Mesenchymal stem cell (in vitro differentiated cells and primary cell): ENCODE results near the gene UBAC2.
A peak's percentile ranks its signal among the peaks of the same experiment; 100 is the strongest.

Experiments used
- DNase-seq: peaks from one replicate; pipeline ENCODE4 v3.0.0-alpha.2; 2013
- H2AFZ ChIP-seq: one replicate; pipeline ENCODE4 v1.6.1; 2013; ENCODE audit warnings: low read depth, mild to moderate bottlenecking, control low read depth, inconsistent platforms, low read length, moderate library complexity
- H2AK5ac ChIP-seq: 2 replicates; pipeline ENCODE4 v1.6.1; 2013; ENCODE audit warnings: low read length, moderate library complexity, mild to moderate bottlenecking, inconsistent platforms; ENCODE audit not compliant: severe bottlenecking
- H2BK120ac ChIP-seq: one replicate; pipeline ENCODE4 v1.6.1; 2013; ENCODE audit warnings: low read depth, mild to moderate bottlenecking, inconsistent platforms, low read length, moderate library complexity
- H2BK12ac ChIP-seq, 2 experiments: one replicate each; pipeline ENCODE4 v1.6.1; 2013; ENCODE audit warnings: inconsistent platforms in 2 of 2, low read length in 2 of 2, mild to moderate bottlenecking in 2 of 2, moderate library complexity in 2 of 2, control low read depth in 1 of 2
- H2BK15ac ChIP-seq: one replicate; pipeline ENCODE4 v1.6.1; 2013; ENCODE audit warnings: mild to moderate bottlenecking, low read depth, inconsistent platforms; ENCODE audit not compliant: poor library complexity, severe bottlenecking
- H2BK5ac ChIP-seq: 2 replicates; pipeline ENCODE4 v1.6.1; 2013; ENCODE audit warnings: low read depth, mild to moderate bottlenecking, low read length, control low read depth, inconsistent platforms; ENCODE audit not compliant: poor library complexity, severe bottlenecking
- H3K14ac ChIP-seq, 2 experiments: one replicate each; pipeline ENCODE4 v1.6.1; 2013; ENCODE audit warnings: inconsistent platforms in 2 of 2, low read length in 2 of 2, control low read depth in 1 of 2, mild to moderate bottlenecking in 1 of 2, moderate library complexity in 1 of 2
- H3K18ac ChIP-seq, 2 experiments: one replicate each; pipeline ENCODE4 v1.6.1; 2013; ENCODE audit warnings: inconsistent platforms in 2 of 2, low read length in 2 of 2, control low read depth in 1 of 2, low read depth in 1 of 2, mild to moderate bottlenecking in 1 of 2
- H3K23ac ChIP-seq, 2 experiments: one replicate each; pipeline ENCODE4 v1.6.1; 2013; ENCODE audit warnings: inconsistent platforms in 2 of 2, low read length in 2 of 2, mild to moderate bottlenecking in 2 of 2, moderate library complexity in 2 of 2, control low read depth in 1 of 2
- H3K27ac ChIP-seq: 2 replicates; pipeline ENCODE4 v1.5.1; 2013; ENCODE audit warnings: mild to moderate bottlenecking, moderate library complexity, low read length, control low read depth, inconsistent platforms; ENCODE audit not compliant: poor library complexity, severe bottlenecking
- H3K27me3 ChIP-seq, 2 experiments: 2 replicates each; pipeline versions ENCODE4 v1.6.1 to v1.7.0; 2013; ENCODE audit warnings: low read length in 2 of 2, mild to moderate bottlenecking in 2 of 2, moderate library complexity in 2 of 2, control low read depth in 1 of 2, inconsistent platforms in 1 of 2; ENCODE audit not compliant: control insufficient read depth in 1 of 2, insufficient read depth in 1 of 2
- H3K36me3 ChIP-seq, 2 experiments: 2 replicates each; pipeline versions ENCODE4 v1.6.1 to v1.7.0; 2013; ENCODE audit warnings: low read length in 2 of 2, control low read depth in 1 of 2, inconsistent platforms in 1 of 2, low read depth in 1 of 2, mild to moderate bottlenecking in 1 of 2; ENCODE audit not compliant: insufficient read depth in 2 of 2, control insufficient read depth in 1 of 2
- H3K4ac ChIP-seq, 2 experiments: one replicate each; pipeline ENCODE4 v1.6.1; 2013; ENCODE audit warnings: inconsistent platforms in 2 of 2, low read length in 2 of 2, mild to moderate bottlenecking in 2 of 2, moderate library complexity in 2 of 2, control low read depth in 1 of 2, low read depth in 1 of 2
- H3K4me1 ChIP-seq: 2 replicates; pipeline ENCODE4 v1.6.1; 2013; ENCODE audit warnings: low read depth, low read length, control low read depth; ENCODE audit not compliant: control insufficient read depth, insufficient read depth
- H3K4me2 ChIP-seq: 2 replicates; pipeline ENCODE4 v1.6.1; 2013; ENCODE audit warnings: low read length, mild to moderate bottlenecking, inconsistent platforms; ENCODE audit not compliant: poor library complexity, severe bottlenecking
- H3K4me3 ChIP-seq, 2 experiments: 2 replicates each; pipeline versions ENCODE4 v1.5.1 to v1.7.0; 2013; ENCODE audit warnings: low read length in 2 of 2, mild to moderate bottlenecking in 2 of 2, control low read depth in 1 of 2, low read depth in 1 of 2; ENCODE audit not compliant: insufficient read depth in 1 of 2
- H3K79me1 ChIP-seq: replicated peaks from 2 replicates; pipeline ENCODE4 v1.6.1; 2013; ENCODE audit warnings: mild to moderate bottlenecking, control low read depth, low read length, inconsistent platforms; ENCODE audit not compliant: poor library complexity, severe bottlenecking
- H3K9ac ChIP-seq: 2 replicates; pipeline ENCODE4 v1.7.0; 2013; ENCODE audit warnings: mild to moderate bottlenecking, low read length, moderate library complexity
- H3K9me3 ChIP-seq: 2 replicates; pipeline ENCODE4 v1.7.0; 2013; ENCODE audit warnings: mild to moderate bottlenecking, low read length; ENCODE audit not compliant: control insufficient read depth
- H4K8ac ChIP-seq: one replicate; pipeline ENCODE4 v1.6.1; 2013; ENCODE audit warnings: inconsistent platforms, mild to moderate bottlenecking, low read length, moderate library complexity
- H4K91ac ChIP-seq: one replicate; pipeline ENCODE4 v1.6.1; 2013; ENCODE audit warnings: mild to moderate bottlenecking, low read length, inconsistent platforms
- WGBS: methylation state at CpG from one replicate; pipeline ENCODE4 v1.1.7; 2013; ENCODE audit warnings: mixed read lengths; 5-methylcytosine and 5-hydroxymethylcytosine counted together

The UBAC2 gene

GRCh38 chr13:99302637-99303505 lies 102.2 kb downstream of the UBAC2 start:
- Histone ChIP-seq H2BK12ac (no peak overlapping the region), H3K27me3 (no peaks in the 10 kb centered on the region), H3K4ac (no peak overlapping the region), H3K79me1 (peaks cover 17% of the 10 kb centered on the region), H3K4me2 (no peak overlapping the region), H4K8ac (no peak overlapping the region), H3K4me1 (peaks cover 6% of the 10 kb centered on the region), H3K18ac (no peak overlapping the region), H4K91ac (no peak overlapping the region), H3K9ac (no peak overlapping the region), H2BK120ac (no peak overlapping the region), H3K23ac (no peak overlapping the region), H3K14ac (no peak overlapping the region), H2AK5ac (no peak overlapping the region), H2BK5ac (no peak overlapping the region), H2AFZ (no peak overlapping the region), H3K36me3 (peaks cover 0 to 5% of the 10 kb centered on the region in 2 experiments), H3K9me3 (no peaks in the 10 kb centered on the region), H3K27ac (no peak overlapping the region), H3K4me3 (no peak overlapping the region), H2BK15ac (no peak overlapping the region)
- 98% methylated on average over 8 of the region's 8 CpGs for WGBS
- DNase-seq, result no peak

DNA sequence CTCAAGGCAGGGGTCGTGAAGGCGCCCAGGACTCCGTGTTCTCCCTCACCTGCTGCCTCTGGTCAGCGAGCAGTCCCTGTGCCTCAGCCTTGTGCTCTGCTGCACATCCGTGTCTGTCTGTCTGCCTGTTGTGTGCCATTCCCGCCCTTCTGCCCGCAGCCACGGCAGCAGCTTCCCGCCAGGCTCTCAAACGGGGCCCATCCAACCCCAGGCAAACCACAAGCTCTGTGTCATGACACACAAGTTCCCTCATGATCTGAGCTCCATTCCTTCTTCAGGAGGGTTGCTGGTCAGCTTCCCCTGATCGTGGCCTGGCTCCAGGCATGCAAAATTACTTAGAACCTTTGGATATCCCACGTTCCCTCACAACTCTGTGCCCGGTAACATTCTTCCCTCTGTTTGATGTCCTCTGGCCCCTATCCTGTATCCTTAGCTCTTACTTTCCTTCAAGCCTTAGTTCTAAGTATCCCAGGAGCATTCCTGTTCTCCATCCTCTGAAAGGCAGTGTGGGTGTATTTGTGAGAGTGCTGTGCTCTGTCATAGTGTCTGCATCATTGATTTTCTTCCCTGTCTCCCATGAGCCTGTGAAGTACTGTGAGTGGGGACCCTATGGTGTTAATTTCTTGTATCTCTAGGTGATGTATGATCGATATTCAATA lies 103.3 kb downstream of the UBAC2 start:
- Histone ChIP-seq H3K4me3 (no peak overlapping the region), H3K9ac (no peak overlapping the region), H3K27me3 (no peaks in the 10 kb centered on the region), H2AK5ac (no peak overlapping the region), H3K23ac (peak overlapping the region in 1 of 2 experiments; percentile 16), H3K79me1 (peaks cover 17% of the 10 kb centered on the region), H3K9me3 (no peaks in the 10 kb centered on the region), H3K14ac (peak overlapping the region in 1 of 2 experiments; percentile 30), H3K36me3 (peaks cover 0 to 5% of the 10 kb centered on the region in 2 experiments), H2BK120ac (no peak overlapping the region), H3K27ac (no peak overlapping the region), H4K91ac (peak overlapping the region; percentile 5), H2AFZ (no peak overlapping the region), H3K18ac (peak overlapping the region in 1 of 2 experiments; percentile 31), H3K4me2 (no peak overlapping the region), H4K8ac (no peak overlapping the region), H2BK12ac (no peak overlapping the region), H2BK5ac (no peak overlapping the region), H3K4ac (no peak overlapping the region), H2BK15ac (no peak overlapping the region), H3K4me1 (peaks cover 8% of the 10 kb centered on the region)
- DNase-seq, result no peak
- 92% methylated on average over 13 of the region's 14 CpGs for WGBS

DNA sequence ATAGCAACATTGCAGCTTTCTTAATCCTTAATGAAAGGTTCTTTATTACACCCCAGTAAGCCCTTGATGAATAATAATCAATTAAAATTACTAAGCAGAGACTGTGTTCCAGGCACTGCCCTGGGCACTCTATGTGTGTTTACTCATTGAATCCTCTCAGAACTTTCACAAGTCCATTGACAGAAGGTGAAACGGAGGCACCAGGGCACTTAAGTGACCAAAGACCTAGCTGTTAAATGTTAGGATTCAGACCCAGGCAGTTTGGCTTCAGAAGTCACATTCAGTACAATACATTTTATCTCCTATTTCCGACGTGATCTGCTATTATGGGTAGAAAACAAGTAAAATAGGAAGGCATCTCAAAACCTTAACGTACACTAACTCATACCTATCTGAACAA lies 103.9 kb downstream of the UBAC2 start:
- H2BK12ac ChIP-seq, result no peak overlapping the region
- H3K36me3 ChIP-seq, result peaks cover 0 to 5% of the 10 kb centered on the region in 2 experiments
- no peak overlapping the region for H2BK120ac ChIP-seq
- no peaks in the 10 kb centered on the region for H3K27me3 ChIP-seq
- H3K18ac ChIP-seq, result no peak overlapping the region
- H2AK5ac ChIP-seq, result no peak overlapping the region
- WGBS, result 100% methylated on average over 1 of the region's 4 CpGs
- H4K8ac ChIP-seq, result no peak overlapping the region
- no peaks in the 10 kb centered on the region for H3K9me3 ChIP-seq
- peaks cover 19% of the 10 kb centered on the region for H3K79me1 ChIP-seq
- no peak overlapping the region for H3K14ac ChIP-seq
- DNase-seq, result no peak
- no peak overlapping the region for H2AFZ ChIP-seq
- peaks cover 9% of the 10 kb centered on the region for H3K4me1 ChIP-seq
- no peak overlapping the region for H2BK5ac ChIP-seq
- H3K23ac ChIP-seq, result no peak overlapping the region
- no peak overlapping the region for H3K4ac ChIP-seq
- H2BK15ac ChIP-seq, result no peak overlapping the region
- no peak overlapping the region for H3K4me2 ChIP-seq
- H4K91ac ChIP-seq, result no peak overlapping the region
- H3K27ac ChIP-seq, result no peak overlapping the region
- H3K4me3 ChIP-seq, result no peak overlapping the region
- no peak overlapping the region for H3K9ac ChIP-seq

GRCh38 chr13:99305158-99305557 lies 104.5 kb downstream of the UBAC2 start:
- H2AFZ ChIP-seq, result no peak overlapping the region
- H3K9ac ChIP-seq, result no peak overlapping the region
- no peak overlapping the region for H2AK5ac ChIP-seq

More at GRCh38 chr13:99305158-99305557, 104.5 kb downstream of the UBAC2 start:
- H3K27ac ChIP-seq, result no peak overlapping the region
- H3K79me1 ChIP-seq, result peaks cover 19% of the 10 kb centered on the region
- H3K14ac ChIP-seq, result no peak overlapping the region
- H3K4me2 ChIP-seq, result no peak overlapping the region
- no peak overlapping the region for H3K4me3 ChIP-seq
- no peak overlapping the region for H2BK5ac ChIP-seq
- no peak overlapping the region for H3K23ac ChIP-seq
- no peaks in the 10 kb centered on the region for H3K9me3 ChIP-seq
- peaks cover 0 to 5% of the 10 kb centered on the region in 2 experiments for H3K36me3 ChIP-seq
- no peak overlapping the region for H2BK12ac ChIP-seq
- H3K4me1 ChIP-seq, result peaks cover 6% of the 10 kb centered on the region
- DNase-seq, result no peak
- 96% methylated on average over 3 of the region's 5 CpGs for WGBS
- no peak overlapping the region for H2BK120ac ChIP-seq
- H4K91ac ChIP-seq, result no peak overlapping the region
- no peak overlapping the region for H3K18ac ChIP-seq
- H3K4ac ChIP-seq, result no peak overlapping the region
- H2BK15ac ChIP-seq, result no peak overlapping the region
- H3K27me3 ChIP-seq, result no peaks in the 10 kb centered on the region
- H4K8ac ChIP-seq, result no peak overlapping the region
